HepG2 (cell line): ENCODE data around the gene SLC5A3. TPM values are rescaled to one million over a fixed set of nuclear protein-coding genes. Genes with fewer than 3 reads are reported as not detected.

ENCODE experiments used
- ATAC-seq: fragments of 200-7000 bp; cut with Tn5 transposase; 3 replicates; pipeline ENCODE4 v1.9.1; 2020; ENCODE audit warnings: mild to moderate bottlenecking, moderate library complexity
- BruUV-seq: library from RNA; stranded (reverse); fragments of 400-500 nt; replicated peaks from 2 replicates; lab custom pipeline; 2021; lab: Mats Ljungman, UMichigan
- CTCF ChIA-PET: fragments of 300-600 bp; formaldehyde crosslinking; extraction: SDS; loops from one replicate; lab custom pipeline; 2021; ENCODE audit warnings: low total read pairs, inconsistent platforms, low intra/inter-chr PET ratio; lab: Yijun Ruan, JAX
- POLR2A ChIA-PET: fragments of 350-600 bp; sonication (Branson Sonifier 250); formaldehyde crosslinking; loops from one replicate; lab custom pipeline; 2020; ENCODE audit warnings: antibody characterized with exemption, inconsistent platforms; lab: Yijun Ruan, JAX
- DNase-seq: peaks from one replicate; pipeline ENCODE4 v3.0.0-alpha.2; 2015; ENCODE audit warnings: low spot score
- FAIRE-seq: peaks from 3 replicates; lab custom pipeline; 2011; peaks lifted over from hg19 to GRCh38; lab: Jason Lieb, UNC
- H2AFZ ChIP-seq: one replicate; pipeline ENCODE4 v1.6.1; 2011; ENCODE audit warnings: low read length, inconsistent platforms
- H3K27ac ChIP-seq: fragments of 300-600 bp; 3 replicates; pipeline ENCODE4 v1.8.0; 2011; ENCODE audit warnings: mixed run types, mild to moderate bottlenecking, mixed read lengths, low read length, inconsistent platforms; ENCODE audit not compliant: insufficient read depth; ENCODE audit errors: extremely low read length
- H3K27me3 ChIP-seq, 2 experiments: fragments of 200-600 bp in 1 of 2; 2 replicates in 1 of 2; 3 replicates in 1 of 2; pipeline versions ENCODE4 v1.6.0 to v1.8.0; 2011; ENCODE audit warnings: low read length in 2 of 2, mild to moderate bottlenecking in 2 of 2, moderate library complexity in 2 of 2, inconsistent platforms in 1 of 2; ENCODE audit not compliant: insufficient read depth in 2 of 2, control insufficient read depth in 1 of 2
- H3K36me3 ChIP-seq, 2 experiments: fragments of 200-600 bp in 1 of 2; replicated peaks in 1 of 2; 2 replicates in 1 of 2; 3 replicates in 1 of 2; pipeline versions ENCODE4 v1.5.1 to v1.8.0; 2011; ENCODE audit warnings: low read length in 2 of 2, inconsistent platforms in 1 of 2; ENCODE audit not compliant: insufficient read depth in 2 of 2, control insufficient read depth in 1 of 2
- H3K4me1 ChIP-seq: 2 replicates; pipeline ENCODE4 v1.5.1; 2012; ENCODE audit warnings: low read length, inconsistent platforms; ENCODE audit not compliant: insufficient read depth
- H3K4me2 ChIP-seq: 2 replicates; pipeline ENCODE4 v1.6.0; 2011; ENCODE audit warnings: low read depth, low read length, inconsistent platforms
- H3K4me3 ChIP-seq, 3 experiments: fragments of 200-600 bp in 1 of 3; sonication (generic), shearing (Covaris generic) in 1 of 3; replicated peaks in 1 of 3; 2 replicates each; pipeline ENCODE4 v1.5.1; 2011 to 2016; ENCODE audit warnings: low read length in 3 of 3, inconsistent platforms in 2 of 3, low read depth in 2 of 3, mild to moderate bottlenecking in 2 of 3, control low read depth in 1 of 3, mixed read lengths in 1 of 3; ENCODE audit not compliant: insufficient read depth in 1 of 3
- H3K79me2 ChIP-seq: one replicate; pipeline ENCODE4 v1.6.1; 2011; ENCODE audit warnings: low read length, inconsistent platforms; ENCODE audit not compliant: insufficient read depth
- H3K9ac ChIP-seq: 2 replicates; pipeline ENCODE4 v1.6.0; 2011; ENCODE audit warnings: mild to moderate bottlenecking, low read depth, low read length, inconsistent platforms; ENCODE audit not compliant: insufficient read depth
- H3K9me3 ChIP-seq: 2 replicates; pipeline ENCODE4 v1.5.1; 2012; ENCODE audit warnings: mild to moderate bottlenecking, low read length
- H4K20me1 ChIP-seq: 2 replicates; pipeline ENCODE4 v1.6.0; 2011; ENCODE audit warnings: inconsistent platforms, mild to moderate bottlenecking, low read length, moderate library complexity; ENCODE audit not compliant: insufficient read depth
- AGO2 ChIP-seq: fragments of 200-400 bp; formaldehyde crosslinking; optimal IDR thresholded peaks from 2 replicates; pipeline ENCODE3; 2017; ENCODE audit warnings: mild to moderate bottlenecking, low read depth, low read length, moderate library complexity
- BRD4 ChIP-seq: sonication (generic); formaldehyde crosslinking; IDR thresholded peaks from 2 replicates; pipeline ENCODE4 v1.4.0; 2020; ENCODE audit warnings: missing genetic modification reagents
- CAMTA2 ChIP-seq: sonication (generic); formaldehyde crosslinking; IDR thresholded peaks from 2 replicates; pipeline ENCODE4 v1.4.0; 2020; ENCODE audit warnings: mild to moderate bottlenecking, missing genetic modification reagents, borderline replicate concordance
- HIVEP1 ChIP-seq: sonication (generic); formaldehyde crosslinking; IDR thresholded peaks from 2 replicates; pipeline ENCODE4 v1.4.0; 2020; ENCODE audit warnings: mild to moderate bottlenecking, missing genetic modification reagents
- HMGXB4 ChIP-seq, 2 experiments: sonication (generic) in 1 of 2; formaldehyde crosslinking in 1 of 2; IDR thresholded peaks; 2 replicates each; pipeline versions ENCODE4 v1.4.0 to v1.6.1; 2018 to 2020; ENCODE audit warnings: missing genetic modification reagents in 2 of 2, borderline replicate concordance in 1 of 2, low read depth in 1 of 2, mild to moderate bottlenecking in 1 of 2, missing biosample characterization in 1 of 2
- HNRNPL ChIP-seq: fragments of 200-400 bp; formaldehyde crosslinking; IDR thresholded peaks from 2 replicates; pipeline ENCODE4 v1.6.1; 2017; ENCODE audit warnings: mild to moderate bottlenecking, low read depth, low read length
- MAFG ChIP-seq: sonication (generic); formaldehyde crosslinking; IDR thresholded peaks from 2 replicates; pipeline ENCODE4 v1.5.1; 2020; ENCODE audit warnings: mild to moderate bottlenecking, missing genetic modification reagents
- NONO ChIP-seq, 2 experiments: fragments of 450-650 bp in 1 of 2; sonication (generic) in 1 of 2; formaldehyde crosslinking in 1 of 2; IDR thresholded peaks in 1 of 2; conservative IDR thresholded peaks in 1 of 2; 2 replicates each; pipeline versions ENCODE4 v1.6.1 to v1.8.0; 2017 to 2022; ENCODE audit warnings: mild to moderate bottlenecking in 1 of 2, missing genetic modification reagents in 1 of 2, moderate library complexity in 1 of 2
- TOPORS ChIP-seq: sonication (generic); formaldehyde crosslinking; IDR thresholded peaks from 2 replicates; pipeline ENCODE4 v1.8.0; 2023; ENCODE audit warnings: mild to moderate bottlenecking, missing genetic modification reagents
- ZC3H13 ChIP-seq: sonication (generic); formaldehyde crosslinking; IDR thresholded peaks from 2 replicates; pipeline ENCODE4 v1.8.1; 2023; ENCODE audit warnings: mild to moderate bottlenecking, missing genetic modification reagents, moderate library complexity
- ZFP91 ChIP-seq: sonication (generic); formaldehyde crosslinking; IDR thresholded peaks from 2 replicates; pipeline ENCODE4 v1.9.0; 2022; ENCODE audit warnings: missing genetic modification reagents, mild to moderate bottlenecking, borderline replicate concordance
- ZFX ChIP-seq: sonication (generic); formaldehyde crosslinking; IDR thresholded peaks from 2 replicates; pipeline ENCODE4 v1.4.0; 2020; ENCODE audit warnings: mild to moderate bottlenecking, low read depth, missing genetic modification reagents, moderate library complexity
- ZNF468 ChIP-seq: sonication (generic); formaldehyde crosslinking; IDR thresholded peaks from 2 replicates; pipeline ENCODE4 v1.8.0; 2022; ENCODE audit warnings: mild to moderate bottlenecking, moderate library complexity, missing genetic modification reagents
- WGBS: methylation state at CpG from one replicate; pipeline ENCODE4 v1.1.6; 2017; ENCODE audit warnings: low lambda C conversion rate; 5-methylcytosine and 5-hydroxymethylcytosine counted together
- in situ Hi-C: cut with HindIII; loops from 2 replicates; pipeline ENCODE4 v1.10.0; 2017; ENCODE audit warnings: low pct_unique_long_range_greater_than_20kb; ENCODE audit not compliant: extremely low pct_ligation_motif_present
- intact Hi-C: fragments of 100-400 bp; cut with micrococcal nuclease; formaldehyde crosslinking; loops from one replicate; pipeline ENCODE4 v1.10.0; 2022; ENCODE audit not compliant: unreplicated experiment
- polyA plus RNA-seq, 8 experiments: library from polyadenylated mRNA; depleted of rRNA in 3 of 8; stranded (reverse) in 7 of 8; unstranded in 1 of 8; fragments of >200 nt; fragmentation: Illumina TruSeq in 4 of 8; extraction: Trizol in 4 of 8; gene quantifications; 2 replicates each; pipeline versions ENCODE4 v1.2.1 to v1.2.3, GENCODE V29; 2011 to 2016; ENCODE audit warnings: low read depth in 4 of 8, missing spikeins in 1 of 8, mixed read lengths in 1 of 8; ENCODE audit not compliant: insufficient read depth in 1 of 8
- total RNA-seq, 5 experiments: library from RNA; depleted of rRNA; stranded (reverse); fragments of >200 nt; fragmentation: Illumina TruSeq; extraction: Trizol; gene quantifications; 2 replicates each; pipeline ENCODE4 v1.2.3, GENCODE V29; 2016; ENCODE audit warnings: low read depth in 1 of 5
- TF ChIP-seq, protein P1 (sequence below): sonication (generic); formaldehyde crosslinking; IDR thresholded peaks from 2 replicates; pipeline ENCODE4 v1.8.1; 2022; ENCODE audit warnings: low read depth, mild to moderate bottlenecking, missing genetic modification reagents

Gene SLC5A3
- total and polyA plus RNA-seq, 2 of the 13 experiments (the other 11 are each of a cell fraction or from before 2014, with no cell fraction given) = 5.6 to 11.2 TPM

- peak overlapping the region; percentile 19; the same call in 1 of the 2 replicates for H3K9ac ChIP-seq
- H3K4me3 ChIP-seq = peak overlapping the region in 1 of 3 experiments; percentile 41; a peak in 1 of 6 replicates
- no TSS peak for BruUV-seq
- H3K4me1 ChIP-seq = peaks cover 46% of the 10 kb centered on the region
- peak overlapping the region; percentile 85 for H2AFZ ChIP-seq
- 74% methylated on average over 15 of the region's 32 CpGs for WGBS
- intact Hi-C loops (loop anchor here (2.0 to 5.0 kb wide), 2 partner anchors 150 to 276 kb away; no protein-coding TSS in a partner anchor), in situ Hi-C loops (loop anchor here (5.0 to 10.0 kb wide), 2 partner anchors 132 to 150 kb away; no protein-coding TSS in a partner anchor)
- peaks cover 7% of the 10 kb centered on the region for H4K20me1 ChIP-seq
- no peak overlapping the region for H3K27ac ChIP-seq
- DNase-seq (no peak), ATAC-seq (peak; percentile 11), FAIRE-seq (no peak)
- H3K79me2 ChIP-seq = peaks cover 14% of the 10 kb centered on the region
- CTCF ChIA-PET = no interaction called here
- no peaks in the 10 kb centered on the region for H3K36me3 ChIP-seq
- peak overlapping the region; percentile 65 for H3K4me2 ChIP-seq
- POLR2A ChIA-PET = interaction anchor here (0.8 to 1.3 kb wide), 3 partner anchors 14 to 169 kb away, joined by 3 to 5 read pairs (median 3); no protein-coding TSS in a partner anchor
- 0 out of 5 replicates have a peak, but pooled peaks cover 0 to 5% of the 10 kb centered on the region in 2 experiments for H3K27me3 ChIP-seq
- H3K9me3 ChIP-seq = no peaks in the 10 kb centered on the region
- TF ChIP-seq AGO2 (peak; percentile 34), ZFP91 (CRISPR knock-in tag) (no peak), HNRNPL (peak; percentile 76; the same call in 1 of the 2 replicates), ZFX (CRISPR knock-in tag) (peak; percentile 57; the same call in 1 of the 2 replicates), NONO (IDR thresholded peaks at IDR 0.05) (no peak), NONO (CRISPR knock-in tag; conservative IDR thresholded peaks at IDR 0.05) (0 out of 2 replicates have a peak, but pooled peaks have one; percentile 13), HMGXB4 (CRISPR knock-in tag; IDR thresholded peaks at IDR 0.05; ENCODE audit: borderline replicate concordance in 1 of 2, low read depth in 1 of 2) (0 out of 4 replicates have a peak, but pooled peaks have one; percentile 7 to 28), TOPORS (CRISPR knock-in tag) (no peak), MAFG (CRISPR knock-in tag) (peak; percentile 41; the same call in 1 of the 2 replicates), ZNF468 (CRISPR knock-in tag) (0 out of 2 replicates have a peak, but pooled peaks have one; percentile 31), CAMTA2 (CRISPR knock-in tag) (no peak), BRD4 (CRISPR knock-in tag) (no peak), ZC3H13 (CRISPR knock-in tag) (0 out of 2 replicates have a peak, but pooled peaks have one; percentile 5), HIVEP1 (no peak)
- TF ChIP-seq, protein P1, sequence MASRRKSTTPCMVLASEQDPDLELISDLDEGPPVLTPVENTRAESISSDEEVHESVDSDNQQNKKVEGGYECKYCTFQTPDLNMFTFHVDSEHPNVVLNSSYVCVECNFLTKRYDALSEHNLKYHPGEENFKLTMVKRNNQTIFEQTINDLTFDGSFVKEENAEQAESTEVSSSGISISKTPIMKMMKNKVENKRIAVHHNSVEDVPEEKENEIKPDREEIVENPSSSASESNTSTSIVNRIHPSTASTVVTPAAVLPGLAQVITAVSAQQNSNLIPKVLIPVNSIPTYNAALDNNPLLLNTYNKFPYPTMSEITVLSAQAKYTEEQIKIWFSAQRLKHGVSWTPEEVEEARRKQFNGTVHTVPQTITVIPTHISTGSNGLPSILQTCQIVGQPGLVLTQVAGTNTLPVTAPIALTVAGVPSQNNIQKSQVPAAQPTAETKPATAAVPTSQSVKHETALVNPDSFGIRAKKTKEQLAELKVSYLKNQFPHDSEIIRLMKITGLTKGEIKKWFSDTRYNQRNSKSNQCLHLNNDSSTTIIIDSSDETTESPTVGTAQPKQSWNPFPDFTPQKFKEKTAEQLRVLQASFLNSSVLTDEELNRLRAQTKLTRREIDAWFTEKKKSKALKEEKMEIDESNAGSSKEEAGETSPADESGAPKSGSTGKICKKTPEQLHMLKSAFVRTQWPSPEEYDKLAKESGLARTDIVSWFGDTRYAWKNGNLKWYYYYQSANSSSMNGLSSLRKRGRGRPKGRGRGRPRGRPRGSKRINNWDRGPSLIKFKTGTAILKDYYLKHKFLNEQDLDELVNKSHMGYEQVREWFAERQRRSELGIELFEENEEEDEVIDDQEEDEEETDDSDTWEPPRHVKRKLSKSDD (CRISPR knock-in tag) = 0 out of 2 replicates have a peak, but pooled peaks have one; percentile 42
Measured at GRCh38 chr21:34072145-34073031, 990 bp upstream of the SLC5A3 start.
